GM23248 (cell line): Measurements from ENCODE around the gene KIN. TPM values are rescaled to one million over a fixed set of nuclear protein-coding genes. Genes with fewer than 3 reads are reported as not detected.

Experiments
- DNase-seq: peaks from one replicate; pipeline ENCODE4 v3.0.0-alpha.2; 2015
- H2AFZ ChIP-seq: fragments of 200-600 bp; sonication (generic); 2 replicates; pipeline ENCODE4 v1.6.1; 2016; ENCODE audit warnings: antibody characterized with exemption
- H3F3A ChIP-seq: fragments of 200-600 bp; sonication (generic); 2 replicates; pipeline ENCODE4 v1.6.1; 2016; ENCODE audit warnings: mild to moderate bottlenecking, antibody characterized with exemption, mixed run types; ENCODE audit not compliant: insufficient read depth
- H3K27ac ChIP-seq: fragments of 200-600 bp; sonication (generic); 2 replicates; pipeline ENCODE4 v1.5.1; 2016; ENCODE audit warnings: mild to moderate bottlenecking
- H3K27me3 ChIP-seq: fragments of 200-600 bp; sonication (generic); replicated peaks from 2 replicates; pipeline ENCODE4 v1.6.1; 2016; ENCODE audit warnings: mild to moderate bottlenecking; ENCODE audit not compliant: insufficient read depth
- H3K36me3 ChIP-seq: fragments of 200-600 bp; sonication (generic); 2 replicates; pipeline ENCODE4 v1.6.1; 2016; ENCODE audit warnings: low read depth, mild to moderate bottlenecking
- H3K4me1 ChIP-seq: fragments of 200-600 bp; sonication (generic); 2 replicates; pipeline ENCODE4 v1.6.1; 2016; ENCODE audit warnings: mild to moderate bottlenecking; ENCODE audit not compliant: insufficient read depth
- H3K4me2 ChIP-seq: fragments of 200-600 bp; sonication (generic); one replicate; pipeline ENCODE4 v1.6.1; 2016; ENCODE audit warnings: mild to moderate bottlenecking; ENCODE audit not compliant: unreplicated experiment
- H3K4me3 ChIP-seq: fragments of 200-600 bp; sonication (generic); 2 replicates; pipeline ENCODE4 v1.5.1; 2016; ENCODE audit warnings: mild to moderate bottlenecking
- H3K79me2 ChIP-seq: fragments of 200-600 bp; sonication (generic); 2 replicates; pipeline ENCODE4 v1.6.1; 2016; ENCODE audit warnings: mild to moderate bottlenecking; ENCODE audit not compliant: insufficient read depth
- H3K9ac ChIP-seq: fragments of 200-600 bp; sonication (generic); 2 replicates; pipeline ENCODE4 v1.6.1; 2016; ENCODE audit warnings: mild to moderate bottlenecking
- H3K9me2 ChIP-seq: fragments of 200-600 bp; sonication (generic); 2 replicates; pipeline ENCODE4 v1.6.1; 2016; ENCODE audit warnings: mixed run types, mild to moderate bottlenecking, moderate library complexity; ENCODE audit not compliant: insufficient read depth
- H3K9me3 ChIP-seq: fragments of 200-600 bp; sonication (generic); one replicate; pipeline ENCODE4 v1.6.1; 2017; ENCODE audit warnings: low read depth
- H4K20me1 ChIP-seq: fragments of 200-600 bp; sonication (generic); 2 replicates; pipeline ENCODE4 v1.6.0; 2016; ENCODE audit not compliant: insufficient read depth
- EZH2 ChIP-seq: fragments of 200-600 bp; sonication (generic); IDR thresholded peaks from 2 replicates; pipeline ENCODE4 v1.6.1; 2018; ENCODE audit warnings: antibody characterized with exemption, mild to moderate bottlenecking; ENCODE audit not compliant: insufficient read depth, poor library complexity, severe bottlenecking
- EZH2phosphoT487 ChIP-seq: fragments of 200-600 bp; sonication (generic); IDR thresholded peaks from 2 replicates; pipeline ENCODE4 v1.6.1; 2018; ENCODE audit warnings: antibody characterized with exemption, moderate library complexity, mild to moderate bottlenecking, low read depth; ENCODE audit not compliant: insufficient read depth
- WGBS, 2 experiments: methylation state at CpG; one replicate each; pipeline ENCODE4 v1.1.6; 2015 to 2017; ENCODE audit warnings: low lambda C conversion rate in 2 of 2, low coverage in 1 of 2; ENCODE audit errors: missing lambda C conversion rate in 2 of 2; 5-methylcytosine and 5-hydroxymethylcytosine counted together
- in situ Hi-C: fragments of 300-500 bp; cut with MboI; formaldehyde crosslinking; loops from 2 replicates; pipeline ENCODE4 v1.15.0; 2020
- polyA plus RNA-seq: library from polyadenylated mRNA; unstranded; fragments of >200 nt; fragmentation: Nextera tagmentation; extraction: Ambion mirVana; gene quantifications from 2 replicates; pipeline ENCODE4 v1.2.1, GENCODE V29; 2016
- total RNA-seq: library from RNA; depleted of rRNA; stranded (reverse); fragments of >200 nt; shearing (Covaris generic); gene quantifications from 2 replicates; pipeline ENCODE4 v1.2.3, GENCODE V29; 2014

KIN gene
- total and polyA plus RNA-seq, 2 experiments from 2014 or later, result 3.8 to 10.6 TPM

GRCh38 chr10:7794251-7795026, 6.6 kb upstream of the KIN start:
- Histone ChIP-seq H3F3A (peaks cover 42% of the 10 kb centered on the region), H3K9me3 (no peaks in the 10 kb centered on the region), H3K9me2 (no peaks in the 10 kb centered on the region), H3K4me2 (no peak overlapping the region), H3K9ac (no peak overlapping the region), H3K79me2 (peaks cover 90% of the 10 kb centered on the region), H3K4me3 (no peak overlapping the region), H2AFZ (no peak overlapping the region), H4K20me1 (peaks cover 15% of the 10 kb centered on the region), H3K36me3 (peaks cover 11% of the 10 kb centered on the region), H3K4me1 (peaks cover 62% of the 10 kb centered on the region), H3K27ac (no peak overlapping the region), H3K27me3 (no peaks in the 10 kb centered on the region)
- 93 to 97% methylated on average over 4 of the region's 4 CpGs for WGBS, 2 experiments
- in situ Hi-C loops, result no loop called here
- peak; percentile 18 for DNase-seq
- TF ChIP-seq EZH2phosphoT487 (no peak), EZH2 (no peak)

DNA sequence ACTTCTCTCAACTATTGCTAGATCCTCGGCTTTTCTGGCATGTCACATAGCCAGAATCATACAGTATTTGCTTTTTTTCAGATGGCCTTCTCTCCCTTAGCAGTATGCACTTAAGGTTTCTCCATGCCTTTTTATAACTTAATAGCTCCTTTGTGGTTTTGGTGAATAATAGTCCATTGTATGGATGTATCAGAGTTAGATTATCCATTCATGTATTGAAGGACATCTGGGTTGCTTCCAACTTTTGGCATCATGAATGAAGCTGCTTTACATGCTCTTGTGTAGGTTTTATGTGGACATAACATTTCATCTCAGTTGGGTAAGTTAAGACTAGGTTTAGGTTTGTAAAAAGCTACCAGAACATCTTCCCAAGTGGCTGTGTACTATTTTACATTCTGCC, 4.7 kb upstream of the KIN start:
- H2AFZ ChIP-seq, result no peak overlapping the region
- no peaks in the 10 kb centered on the region for H3K9me2 ChIP-seq
- TF ChIP-seq EZH2 (no peak), EZH2phosphoT487 (no peak)
- no peak overlapping the region for H3K27ac ChIP-seq
- no peaks in the 10 kb centered on the region for H3K9me3 ChIP-seq
- peaks cover 3% of the 10 kb centered on the region; the same call in 1 of the 2 replicates for H3K36me3 ChIP-seq
- DNase-seq, result no peak
- H3K4me2 ChIP-seq, result no peak overlapping the region
- no peak overlapping the region for H3K9ac ChIP-seq
- WGBS, 2 experiments, result 93 to 94% methylated on average over 1 of the region's 1 CpG
- H3K27me3 ChIP-seq, result no peaks in the 10 kb centered on the region
- H3K4me3 ChIP-seq, result no peak overlapping the region
- H3K79me2 ChIP-seq, result peaks cover 97% of the 10 kb centered on the region
- in situ Hi-C loops, result no loop called here
- peaks cover 23% of the 10 kb centered on the region for H3F3A ChIP-seq
- peaks cover 60% of the 10 kb centered on the region for H3K4me1 ChIP-seq
- peaks cover 15% of the 10 kb centered on the region for H4K20me1 ChIP-seq

DNA sequence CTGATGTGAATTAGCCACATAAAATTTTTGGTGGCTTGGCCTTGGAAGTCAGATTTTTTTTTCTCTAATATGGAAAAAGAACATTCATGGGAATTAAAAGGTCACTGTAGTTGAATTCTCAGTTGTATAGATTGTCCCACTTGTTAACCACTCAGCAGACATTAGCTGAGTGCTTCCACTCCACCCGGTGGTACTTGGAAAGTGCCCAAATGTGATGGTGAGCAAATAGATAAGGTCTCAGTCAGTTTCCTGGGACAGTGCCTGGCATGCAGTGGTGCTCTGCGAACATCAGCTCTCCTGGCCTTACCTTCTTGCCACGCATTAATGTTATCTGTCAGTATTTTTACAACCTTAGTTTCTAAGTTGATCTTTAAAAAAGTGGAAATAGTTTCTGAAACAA, 1.6 kb upstream of the KIN start:
- Histone ChIP-seq H3K36me3 (no peaks in the 10 kb centered on the region), H3K4me1 (peaks cover 48% of the 10 kb centered on the region), H3K27ac (0 out of 2 replicates have a peak overlapping the region, but pooled peaks have one; percentile 38), H3K9me2 (no peaks in the 10 kb centered on the region), H4K20me1 (peaks cover 15% of the 10 kb centered on the region), H3K4me2 (peak overlapping the region; percentile 99), H3K9ac (peak overlapping the region; percentile 94), H3F3A (0 out of 2 replicates have a peak, but pooled peaks cover 11% of the 10 kb centered on the region), H3K27me3 (no peaks in the 10 kb centered on the region), H3K79me2 (peaks cover 99% of the 10 kb centered on the region), H3K4me3 (peak overlapping the region; percentile 83), H2AFZ (no peak overlapping the region), H3K9me3 (no peaks in the 10 kb centered on the region)
- WGBS, 2 experiments, result 31 to 34% methylated on average over 3 of the region's 3 CpGs
- in situ Hi-C loops, result no loop called here
- peak; percentile 56 for DNase-seq
- TF ChIP-seq EZH2, result no peak
- TF ChIP-seq EZH2phosphoT487, result no peak

DNA sequence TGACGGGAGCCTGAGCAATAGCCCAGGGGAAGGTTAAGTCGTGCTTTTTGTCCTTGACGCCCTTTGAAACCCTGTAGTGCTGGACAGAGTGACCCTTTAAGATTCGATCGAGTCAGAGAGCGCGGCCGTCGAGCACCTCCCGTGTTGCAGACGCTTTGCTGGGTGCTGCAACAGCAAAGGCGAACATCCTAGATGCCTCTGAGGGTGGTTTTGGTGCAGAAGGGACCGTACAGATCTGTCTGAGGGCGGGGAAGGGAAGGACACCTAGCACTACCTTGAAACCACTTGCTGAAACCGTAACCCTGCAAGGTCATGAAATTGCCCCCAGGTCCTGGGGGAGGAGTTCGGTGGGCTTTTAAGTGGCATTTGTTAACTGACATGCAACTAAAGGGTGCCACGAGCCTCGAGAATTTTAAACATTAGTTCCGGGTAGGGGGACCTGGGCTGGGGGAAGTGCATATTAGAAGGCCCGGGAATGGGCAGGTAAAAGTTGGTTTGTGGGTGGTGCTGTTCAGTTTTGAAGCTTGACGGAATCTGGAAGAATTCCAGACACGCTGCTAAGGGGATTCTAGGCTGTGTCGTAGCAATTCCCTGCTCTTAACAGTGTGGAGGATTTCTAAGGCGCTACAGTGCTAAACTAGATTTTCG, 970 bp upstream of the KIN start:
- Histone ChIP-seq H3K27ac (peak overlapping the region; percentile 38), H3F3A (0 out of 2 replicates have a peak, but pooled peaks cover 11% of the 10 kb centered on the region), H3K79me2 (peaks cover 99% of the 10 kb centered on the region), H2AFZ (peak overlapping the region; percentile 92), H3K4me1 (peaks cover 43% of the 10 kb centered on the region), H3K9me2 (no peaks in the 10 kb centered on the region), H4K20me1 (peaks cover 15% of the 10 kb centered on the region), H3K9me3 (no peaks in the 10 kb centered on the region), H3K9ac (peak overlapping the region; percentile 94), H3K27me3 (no peaks in the 10 kb centered on the region), H3K4me2 (peak overlapping the region; percentile 99), H3K4me3 (peak overlapping the region; percentile 83), H3K36me3 (no peaks in the 10 kb centered on the region)
- TF ChIP-seq EZH2 (no peak), EZH2phosphoT487 (no peak)
- 2 to 3% methylated on average over 25 of the region's 25 CpGs for WGBS, 2 experiments
- peak; percentile 68 for DNase-seq
- in situ Hi-C loops, result no loop called here
